GM19023 (cell line): ENCODE measurements around the gene FOXO6.

Experiments
- ATAC-seq: cut with Tn5 transposase; IDR thresholded peaks from one replicate; pipeline ENCODE4 v1.9.1; 2021; ENCODE audit warnings: mild to moderate bottlenecking, moderate library complexity; ENCODE audit not compliant: unreplicated experiment

The FOXO6 gene

GRCh38 chr1:41349361-41350054, 11.7 kb upstream of the FOXO6 start:
- ATAC-seq = no peak

DNA sequence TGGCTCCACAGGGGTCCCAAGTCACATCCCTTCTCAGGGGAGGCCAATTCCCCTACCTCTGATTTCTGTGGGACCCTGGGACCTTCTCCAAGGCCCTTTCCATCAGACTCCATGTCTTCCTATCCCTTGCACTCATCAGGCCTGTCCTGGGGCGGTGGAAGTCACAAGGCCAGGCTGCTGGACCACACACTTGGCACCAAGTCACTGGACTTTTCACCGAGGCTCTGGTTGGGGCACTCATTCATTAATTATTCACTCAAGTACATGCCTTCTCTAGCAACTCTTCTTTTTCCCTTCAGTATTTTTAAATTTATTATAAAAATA, 11.2 kb upstream of the FOXO6 start:
- no peak for ATAC-seq

DNA sequence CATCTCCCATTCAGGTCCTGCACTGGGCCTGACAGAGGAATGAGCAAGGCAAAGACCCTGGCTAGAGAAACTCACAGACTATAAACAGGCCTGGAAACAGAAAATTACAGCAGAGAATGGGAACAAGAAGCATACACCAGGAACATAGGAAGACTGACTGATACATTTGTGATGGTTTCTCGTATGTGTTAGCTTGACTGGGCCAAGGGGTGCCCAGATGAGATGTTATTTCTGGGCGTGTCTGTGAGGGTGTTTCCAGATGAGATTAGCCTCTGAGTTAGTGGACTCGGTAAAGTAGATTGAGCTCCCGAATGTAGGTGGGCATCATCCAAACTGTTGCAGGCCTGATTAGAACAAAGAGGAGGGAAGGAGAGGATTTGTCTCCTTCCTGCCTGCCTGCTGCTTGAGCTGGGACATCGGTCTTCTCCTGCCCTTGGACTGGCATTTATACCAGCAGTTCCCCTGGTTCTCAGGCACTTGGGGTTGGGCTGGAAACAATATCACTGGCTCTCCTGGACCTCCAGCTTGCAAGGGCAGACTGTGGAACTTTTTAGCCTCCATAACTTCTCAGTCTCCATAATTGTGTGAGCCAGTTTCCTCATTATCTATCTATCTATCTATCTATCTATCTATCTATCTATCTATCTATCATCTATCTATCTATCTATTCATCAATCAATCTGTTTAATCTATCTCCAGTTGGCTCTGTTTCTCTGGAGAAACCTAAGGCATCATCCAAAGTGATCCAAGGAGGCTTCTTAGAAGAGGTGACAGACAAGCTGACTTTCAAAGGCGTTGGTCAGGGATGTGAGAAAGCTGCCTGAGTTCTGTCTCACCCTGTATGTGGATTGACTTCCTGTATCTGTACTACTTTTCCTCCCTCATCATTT, 9.7 kb upstream of the FOXO6 start:
- no peak for ATAC-seq

DNA sequence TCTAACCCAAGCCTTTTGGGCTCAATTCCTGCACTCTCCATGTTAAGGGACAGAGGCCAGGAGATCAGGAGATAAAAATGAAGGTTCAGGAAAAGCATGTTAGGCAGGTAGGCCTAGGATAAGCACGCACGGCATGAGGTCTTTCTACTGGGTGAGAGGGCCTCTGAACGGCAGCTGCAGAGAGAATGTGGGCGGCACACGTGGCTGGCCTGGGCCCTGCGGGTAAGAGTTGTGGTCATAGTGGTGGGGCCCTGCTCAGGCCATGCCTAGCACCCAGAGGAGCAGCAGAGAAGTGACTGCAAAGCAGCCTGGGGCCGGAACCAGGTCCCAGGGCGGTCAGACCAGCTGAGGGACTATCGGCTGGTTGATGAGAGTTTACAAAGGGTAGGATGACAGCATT, 7.5 kb upstream of the FOXO6 start:
- ATAC-seq = no peak

DNA sequence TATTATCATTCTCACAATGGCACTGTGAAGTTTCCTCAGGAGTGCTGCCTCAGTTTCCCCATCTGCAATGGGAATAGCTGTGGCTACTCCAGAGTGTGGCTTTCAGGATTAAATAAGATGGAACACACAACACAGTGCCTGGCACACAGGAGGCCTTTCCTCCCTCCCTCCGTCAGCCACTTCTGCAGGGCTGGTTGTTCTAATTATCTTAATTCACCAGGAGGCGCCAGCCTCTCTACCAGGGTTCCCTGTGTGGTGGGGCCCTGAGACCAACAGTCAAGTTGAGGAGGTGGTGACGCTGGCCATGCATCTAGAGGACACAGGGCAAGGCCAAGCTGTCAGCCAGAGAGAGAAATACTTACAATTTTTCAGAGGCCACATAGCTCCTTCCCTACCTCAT, 6.3 kb upstream of the FOXO6 start:
- no peak for ATAC-seq

- no peak for ATAC-seq
Observed at GRCh38 chr1:41355356-41355755, 5.9 kb upstream of the FOXO6 start.

DNA sequence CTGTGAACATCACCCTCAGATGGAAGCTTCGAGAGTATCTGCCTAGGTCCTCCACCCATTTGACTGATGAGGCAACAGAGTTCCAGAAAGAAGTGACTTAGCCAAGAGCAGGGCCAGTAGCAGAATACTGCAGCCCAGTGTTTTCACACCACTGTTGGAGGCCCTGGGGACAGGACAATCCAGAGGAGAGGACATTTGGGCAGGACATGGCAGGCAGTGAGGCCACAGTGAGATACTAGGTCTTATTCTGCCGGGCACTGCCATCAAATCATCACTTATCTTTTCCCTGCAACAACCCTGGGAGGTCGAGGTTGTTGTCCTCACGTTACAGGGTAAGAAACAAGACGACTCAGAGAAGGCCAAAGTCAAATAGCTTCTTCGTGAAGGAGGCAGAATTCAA, 5.5 kb upstream of the FOXO6 start:
- ATAC-seq = no peak

GRCh38 chr1:41356752-41357151, 4.5 kb upstream of the FOXO6 start:
- no peak for ATAC-seq

DNA sequence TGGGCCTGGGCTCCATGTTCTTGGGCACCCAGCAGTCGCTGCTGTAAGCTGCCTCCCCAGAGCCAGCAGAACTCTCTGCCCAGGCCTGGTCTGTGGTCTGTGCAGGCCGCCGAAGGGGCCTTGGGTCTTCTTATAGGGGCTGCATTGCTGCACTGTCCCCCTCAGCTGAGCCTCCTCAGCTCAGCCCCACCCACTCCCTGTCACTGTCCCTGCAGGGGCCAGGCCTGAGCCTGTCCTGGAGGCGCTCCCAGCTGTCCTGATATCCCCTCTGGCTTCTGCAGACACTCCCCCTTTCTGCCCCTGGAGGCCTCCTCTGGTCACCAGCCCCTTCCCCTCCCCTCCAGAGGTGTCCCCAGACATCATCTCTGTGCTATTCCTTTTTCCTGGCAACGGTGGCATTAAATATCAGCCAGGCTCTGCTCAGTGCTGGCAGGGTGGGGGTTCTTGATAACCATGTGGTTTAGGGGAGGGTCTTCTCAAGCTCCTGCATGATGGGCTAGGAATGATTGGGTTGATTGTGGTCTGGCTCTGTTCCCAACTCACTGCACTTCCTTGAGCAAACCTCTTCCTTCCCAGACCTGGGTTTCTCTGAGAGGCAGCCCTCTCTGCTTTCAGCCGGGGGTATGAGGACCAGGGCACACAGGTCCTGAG, 3.7 kb upstream of the FOXO6 start:
- ATAC-seq = no peak

DNA sequence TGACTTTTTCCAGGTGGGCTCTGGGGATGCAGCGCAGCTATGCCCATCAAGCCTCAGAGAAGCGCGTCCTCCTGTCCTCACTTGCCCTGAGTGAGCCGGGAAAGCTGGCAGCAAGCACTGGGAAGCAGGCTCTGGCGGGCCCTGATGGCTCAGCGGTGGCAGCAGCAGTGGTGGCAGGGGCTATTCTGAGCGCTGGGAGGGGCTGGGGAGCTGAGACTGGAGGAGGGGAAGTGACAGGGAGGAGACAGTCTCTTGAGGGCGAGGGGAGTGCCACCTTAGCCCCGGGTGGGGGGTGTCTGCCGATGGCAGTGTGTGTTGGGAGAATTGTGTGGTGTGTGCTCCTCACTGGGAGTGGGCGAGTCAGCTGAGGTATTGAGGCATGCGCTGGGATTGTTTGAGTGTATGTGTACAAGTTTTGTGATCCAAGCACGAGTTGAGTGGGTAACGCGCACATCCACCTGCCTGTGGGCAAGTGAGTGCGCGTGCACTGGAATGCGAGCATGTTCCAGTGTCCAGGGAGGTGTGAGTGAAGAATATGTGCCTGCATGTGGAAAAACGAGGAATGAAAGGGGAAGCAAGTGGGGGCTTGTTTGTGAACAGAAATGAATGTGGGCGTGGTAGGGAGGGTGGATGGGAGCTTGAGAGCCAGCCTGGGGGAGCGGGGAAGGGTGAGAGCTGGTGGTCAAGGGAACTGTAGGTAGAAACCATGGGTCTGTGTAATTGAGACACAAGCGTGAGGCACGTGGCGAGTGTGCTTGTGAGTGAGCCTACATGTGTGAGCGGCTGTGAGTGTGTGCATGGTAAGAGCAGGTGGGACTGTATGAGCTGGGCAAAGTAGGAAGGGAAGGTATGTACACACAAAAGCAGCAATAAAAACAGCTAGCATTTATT, 2.9 kb upstream of the FOXO6 start:
- ATAC-seq = no peak

- ATAC-seq = no peak
Observed at GRCh38 chr1:41359211-41360073, 1.8 kb upstream of the FOXO6 start.

DNA sequence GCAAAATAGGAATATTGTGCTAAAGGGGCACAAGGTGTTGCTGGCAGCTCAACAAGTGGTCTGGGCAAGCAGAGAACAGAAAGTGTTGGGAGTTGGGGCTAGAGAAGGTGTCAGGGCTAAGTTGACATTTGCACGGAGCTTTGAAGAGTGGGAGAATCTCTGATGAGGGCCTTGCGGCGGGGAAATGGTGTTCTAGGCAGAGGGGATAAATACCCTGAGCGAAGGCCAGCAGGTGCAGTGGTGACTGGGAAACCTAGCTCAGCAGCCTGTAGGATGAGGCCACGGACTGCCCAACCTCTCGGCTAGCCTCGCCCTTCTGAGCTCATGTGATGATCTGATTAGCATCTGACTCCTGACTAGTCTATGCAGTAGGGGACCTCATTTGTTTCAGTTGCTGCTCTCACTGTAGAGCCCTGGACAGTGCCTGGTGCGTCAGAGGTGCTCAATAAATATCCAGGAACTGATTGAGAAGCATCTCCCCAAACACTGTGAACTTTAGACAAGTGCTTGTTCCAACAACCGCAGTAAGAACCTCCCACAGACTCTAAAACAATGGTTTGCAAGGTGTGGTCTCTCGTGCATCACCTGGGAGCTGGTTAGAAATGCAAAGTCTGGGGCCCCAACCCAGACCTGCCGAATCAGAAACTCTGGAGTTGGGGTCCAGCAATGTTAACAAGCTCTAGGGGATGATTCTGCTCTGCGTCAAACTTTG, 1.0 kb upstream of the FOXO6 start:
- no peak for ATAC-seq

DNA sequence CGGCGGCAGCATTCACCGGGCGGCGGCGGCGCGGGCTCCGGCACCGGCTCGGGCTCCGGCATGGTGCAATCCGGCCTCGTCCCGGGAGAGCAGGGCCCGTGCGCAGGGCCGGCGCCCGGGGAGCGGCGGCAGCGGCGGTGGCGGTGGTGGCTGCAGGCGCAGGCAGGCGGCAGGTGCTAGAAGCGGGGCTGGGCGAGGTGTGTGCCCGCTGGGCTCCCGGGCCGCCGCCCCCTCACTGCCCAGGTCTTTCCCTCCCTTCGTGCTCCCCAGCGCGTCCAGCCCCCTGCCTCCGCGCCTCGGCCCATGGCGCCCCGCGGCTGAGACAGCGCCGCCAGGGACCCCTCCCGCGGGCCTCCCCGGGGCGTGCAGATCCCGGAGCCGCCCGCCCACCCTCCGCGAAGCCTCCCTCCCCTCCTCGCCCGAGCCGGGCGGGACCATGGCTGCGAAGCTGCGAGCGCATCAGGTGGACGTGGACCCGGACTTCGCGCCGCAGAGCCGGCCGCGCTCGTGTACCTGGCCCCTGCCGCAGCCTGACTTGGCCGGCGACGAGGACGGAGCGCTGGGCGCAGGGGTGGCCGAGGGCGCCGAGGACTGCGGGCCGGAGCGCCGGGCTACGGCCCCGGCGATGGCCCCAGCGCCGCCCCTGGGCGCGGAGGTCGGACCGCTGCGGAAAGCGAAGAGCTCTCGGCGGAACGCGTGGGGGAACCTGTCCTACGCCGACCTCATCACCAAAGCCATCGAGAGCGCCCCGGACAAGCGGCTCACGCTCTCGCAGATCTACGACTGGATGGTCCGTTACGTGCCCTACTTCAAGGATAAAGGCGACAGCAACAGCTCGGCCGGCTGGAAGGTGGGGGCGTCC, 492 bp downstream of the FOXO6 start:
- peak; percentile 22 for ATAC-seq

- ATAC-seq = no peak
Observed at GRCh38 chr1:41362357-41362721, 1.1 kb downstream of the FOXO6 start.

- ATAC-seq = no peak
Observed at GRCh38 chr1:41362749-41363590, 1.7 kb downstream of the FOXO6 start.

- ATAC-seq = no peak
Observed at GRCh38 chr1:41363591-41364320, 2.5 kb downstream of the FOXO6 start.
